HepG2 (cell line): Measurements from ENCODE around the gene TCF25. TPM values are rescaled to one million over a fixed set of nuclear protein-coding genes. Genes with fewer than 3 reads are reported as not detected.
"Not testable (repeated sequence)": the region's sequence is repeated elsewhere in the genome, so short reads cannot be mapped to it uniquely, and the experiment has no call there.

Experiments
- ARID5B ChIP-seq: IDR thresholded peaks from 2 replicates; pipeline ENCODE4 v1.4.0; 2020; ENCODE audit warnings: mild to moderate bottlenecking, missing genetic modification reagents
- ERF ChIP-seq: IDR thresholded peaks from 2 replicates; pipeline ENCODE4 v1.6.1; 2018; ENCODE audit warnings: missing biosample characterization, missing genetic modification reagents
- ESRRA ChIP-seq: sonication (generic); formaldehyde crosslinking; IDR thresholded peaks from 2 replicates; pipeline ENCODE4 v1.5.1; 2020; ENCODE audit warnings: mild to moderate bottlenecking, low read depth, missing genetic modification reagents
- FOSL2 ChIP-seq: sonication (generic); formaldehyde crosslinking; IDR thresholded peaks from 2 replicates; pipeline ENCODE4 v1.4.0; 2020; ENCODE audit warnings: missing genetic modification reagents
- FOXP1 ChIP-seq, 2 experiments: fragments of 450-650 bp in 1 of 2; IDR thresholded peaks; 2 replicates each; pipeline ENCODE4 v1.6.1; 2017 to 2018; ENCODE audit warnings: antibody characterized with exemption in 1 of 2
- HNF4A ChIP-seq: sonication (generic); formaldehyde crosslinking; IDR thresholded peaks from 2 replicates; pipeline ENCODE4 v1.4.0; 2020; ENCODE audit warnings: missing genetic modification reagents
- JARID2 ChIP-seq: sonication (generic); formaldehyde crosslinking; IDR thresholded peaks from 2 replicates; pipeline ENCODE4 v1.8.1; 2023; ENCODE audit warnings: missing genetic modification reagents, inconsistent platforms; ENCODE audit not compliant: insufficient replicate concordance
- RARA ChIP-seq: IDR thresholded peaks from 2 replicates; pipeline ENCODE4 v1.6.1; 2016; ENCODE audit warnings: missing genetic modification reagents, missing compliant biosample characterization
- RXRB ChIP-seq: IDR thresholded peaks from 2 replicates; pipeline ENCODE4 v1.6.1; 2016; ENCODE audit warnings: borderline replicate concordance, missing genetic modification reagents, missing compliant biosample characterization
- SALL1 ChIP-seq: sonication (generic); formaldehyde crosslinking; IDR thresholded peaks from 2 replicates; pipeline ENCODE4 v1.8.0; 2022; ENCODE audit warnings: mild to moderate bottlenecking, missing genetic modification reagents
- SAP130 ChIP-seq: IDR thresholded peaks from 2 replicates; pipeline ENCODE4 v1.6.1; 2016; ENCODE audit warnings: low read depth
- SOX6 ChIP-seq, 2 experiments: fragments of 450-650 bp in 1 of 2; sonication (generic) in 1 of 2; formaldehyde crosslinking in 1 of 2; IDR thresholded peaks; 2 replicates each; pipeline versions ENCODE4 v1.4.0 to v1.6.1; 2017 to 2020; ENCODE audit warnings: antibody characterized with exemption in 1 of 2, mild to moderate bottlenecking in 1 of 2, missing genetic modification reagents in 1 of 2
- TBX3 ChIP-seq: fragments of 450-650 bp; IDR thresholded peaks from 2 replicates; pipeline ENCODE4 v1.6.1; 2017; ENCODE audit warnings: antibody characterized with exemption, mild to moderate bottlenecking, inconsistent platforms, borderline replicate concordance
- ZBTB20 ChIP-seq: sonication (generic); formaldehyde crosslinking; IDR thresholded peaks from 2 replicates; pipeline ENCODE4 v1.8.1; 2023; ENCODE audit warnings: missing genetic modification reagents, low read depth, mild to moderate bottlenecking, borderline replicate concordance
- ZBTB33 ChIP-seq: sonication (generic); formaldehyde crosslinking; IDR thresholded peaks from 2 replicates; pipeline ENCODE4 v1.4.0; 2020; ENCODE audit warnings: missing genetic modification reagents
- ZMYM3 ChIP-seq: sonication (generic); formaldehyde crosslinking; IDR thresholded peaks from 2 replicates; pipeline ENCODE4 v1.5.1; 2020; ENCODE audit warnings: mild to moderate bottlenecking, missing genetic modification reagents
- ZNF331 ChIP-seq: sonication (generic); formaldehyde crosslinking; IDR thresholded peaks from 2 replicates; pipeline ENCODE4 v1.4.0; 2020; ENCODE audit warnings: missing genetic modification reagents
- ZNF460 ChIP-seq: sonication (generic); formaldehyde crosslinking; IDR thresholded peaks from 2 replicates; pipeline ENCODE4 v1.5.1; 2020; ENCODE audit warnings: missing genetic modification reagents, mild to moderate bottlenecking, borderline replicate concordance
- ZNF772 ChIP-seq: sonication (generic); formaldehyde crosslinking; IDR thresholded peaks from 2 replicates; pipeline ENCODE4 v1.5.0; 2020; ENCODE audit warnings: mild to moderate bottlenecking, missing genetic modification reagents
- ZNF775 ChIP-seq: sonication (generic); formaldehyde crosslinking; IDR thresholded peaks from 2 replicates; pipeline ENCODE4 v1.4.0; 2020; ENCODE audit warnings: missing genetic modification reagents, mild to moderate bottlenecking, moderate library complexity, borderline replicate concordance
- ZNF816 ChIP-seq: sonication (generic); formaldehyde crosslinking; IDR thresholded peaks from 2 replicates; pipeline ENCODE4 v1.8.0; 2022; ENCODE audit warnings: missing genetic modification reagents, mild to moderate bottlenecking, borderline replicate concordance
- polyA plus RNA-seq, 8 experiments: library from polyadenylated mRNA; depleted of rRNA in 3 of 8; stranded (reverse) in 7 of 8; unstranded in 1 of 8; fragments of >200 nt; fragmentation: Illumina TruSeq in 4 of 8; extraction: Trizol in 4 of 8; gene quantifications; 2 replicates each; pipeline versions ENCODE4 v1.2.1 to v1.2.3, GENCODE V29; 2011 to 2016; ENCODE audit warnings: low read depth in 4 of 8, missing spikeins in 1 of 8, mixed read lengths in 1 of 8; ENCODE audit not compliant: insufficient read depth in 1 of 8
- total RNA-seq, 5 experiments: library from RNA; depleted of rRNA; stranded (reverse); fragments of >200 nt; fragmentation: Illumina TruSeq; extraction: Trizol; gene quantifications; 2 replicates each; pipeline ENCODE4 v1.2.3, GENCODE V29; 2016; ENCODE audit warnings: low read depth in 1 of 5
- TF ChIP-seq, protein P1 (sequence below): sonication (generic); formaldehyde crosslinking; IDR thresholded peaks from 2 replicates; pipeline ENCODE4 v1.4.0; 2020; ENCODE audit warnings: missing genetic modification reagents

TCF25 gene
- total and polyA plus RNA-seq, 2 of the 13 experiments (the other 11 are each of a cell fraction or from before 2014, with no cell fraction given): 138 to 206 TPM

GRCh38 chr16:89836484-89836883 is 36.9 kb upstream of the TCF25 start (continued):
- 0 out of 2 replicates have a peak, but pooled peaks have one; percentile 9 for TF ChIP-seq HNF4A (CRISPR knock-in tag)
- peak; percentile 86; the same call in 1 of the 2 replicates for TF ChIP-seq RXRB
- TF ChIP-seq ZNF816: 0 out of 2 replicates have a peak, but pooled peaks have one; percentile 38
- peak; percentile 71 for TF ChIP-seq ARID5B (CRISPR knock-in tag)
- peak; percentile 14; the same call in 1 of the 2 replicates for TF ChIP-seq ZNF772 (CRISPR knock-in tag)
- not testable (repeated sequence) for TF ChIP-seq FOXP1, SOX6 (IDR thresholded peaks at IDR 0.05)
- peak; percentile 22; the same call in 1 of the 2 replicates for TF ChIP-seq FOXP1 (CRISPR knock-in tag; IDR thresholded peaks at IDR 0.05)
- 0 out of 2 replicates have a peak, but pooled peaks have one; percentile 13 for TF ChIP-seq FOSL2
- TF ChIP-seq, protein P1, sequence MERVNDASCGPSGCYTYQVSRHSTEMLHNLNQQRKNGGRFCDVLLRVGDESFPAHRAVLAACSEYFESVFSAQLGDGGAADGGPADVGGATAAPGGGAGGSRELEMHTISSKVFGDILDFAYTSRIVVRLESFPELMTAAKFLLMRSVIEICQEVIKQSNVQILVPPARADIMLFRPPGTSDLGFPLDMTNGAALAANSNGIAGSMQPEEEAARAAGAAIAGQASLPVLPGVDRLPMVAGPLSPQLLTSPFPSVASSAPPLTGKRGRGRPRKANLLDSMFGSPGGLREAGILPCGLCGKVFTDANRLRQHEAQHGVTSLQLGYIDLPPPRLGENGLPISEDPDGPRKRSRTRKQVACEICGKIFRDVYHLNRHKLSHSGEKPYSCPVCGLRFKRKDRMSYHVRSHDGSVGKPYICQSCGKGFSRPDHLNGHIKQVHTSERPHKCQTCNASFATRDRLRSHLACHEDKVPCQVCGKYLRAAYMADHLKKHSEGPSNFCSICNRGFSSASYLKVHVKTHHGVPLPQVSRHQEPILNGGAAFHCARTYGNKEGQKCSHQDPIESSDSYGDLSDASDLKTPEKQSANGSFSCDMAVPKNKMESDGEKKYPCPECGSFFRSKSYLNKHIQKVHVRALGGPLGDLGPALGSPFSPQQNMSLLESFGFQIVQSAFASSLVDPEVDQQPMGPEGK (CRISPR knock-in tag): peak; percentile 50; the same call in 1 of the 2 replicates
- peak; percentile 89 for TF ChIP-seq ZBTB33 (CRISPR knock-in tag)
- TF ChIP-seq SAP130 (CRISPR knock-in tag): peak; percentile 57
- peak; percentile 66; the same call in 1 of the 2 replicates for TF ChIP-seq SOX6 (CRISPR knock-in tag; IDR thresholded peaks at IDR 0.05)
- TF ChIP-seq SALL1: peak; percentile 57
- TF ChIP-seq ZNF331 (CRISPR knock-in tag): peak; percentile 32; the same call in 1 of the 2 replicates
- peak; percentile 14 for TF ChIP-seq JARID2 (CRISPR knock-in tag)
- TF ChIP-seq TBX3: peak; percentile 57; the same call in 1 of the 2 replicates
- TF ChIP-seq ZNF460 (CRISPR knock-in tag): peak; percentile 97
- peak; percentile 81; the same call in 1 of the 2 replicates for TF ChIP-seq ZBTB20 (CRISPR knock-in tag)
- TF ChIP-seq ZNF775: 0 out of 2 replicates have a peak, but pooled peaks have one; percentile 41
- TF ChIP-seq ERF (CRISPR knock-in tag): 0 out of 2 replicates have a peak, but pooled peaks have one; percentile 19
- 0 out of 2 replicates have a peak, but pooled peaks have one; percentile 30 for TF ChIP-seq ZMYM3 (CRISPR knock-in tag)
- TF ChIP-seq ESRRA (CRISPR knock-in tag): peak; percentile 97
- peak; percentile 91 for TF ChIP-seq RARA (CRISPR knock-in tag)
